HG03039 (cell line): ENCODE measurements around the gene TRIM69.
"Not testable (repeated sequence)": the region's sequence is repeated elsewhere in the genome, so short reads cannot be mapped to it uniquely, and the experiment has no call there.

Experiments used
- ATAC-seq: cut with Tn5 transposase; IDR thresholded peaks from one replicate; pipeline ENCODE4 v1.9.1; 2021; ENCODE audit warnings: mild to moderate bottlenecking, moderate library complexity; ENCODE audit not compliant: unreplicated experiment

Gene TRIM69

DNA sequence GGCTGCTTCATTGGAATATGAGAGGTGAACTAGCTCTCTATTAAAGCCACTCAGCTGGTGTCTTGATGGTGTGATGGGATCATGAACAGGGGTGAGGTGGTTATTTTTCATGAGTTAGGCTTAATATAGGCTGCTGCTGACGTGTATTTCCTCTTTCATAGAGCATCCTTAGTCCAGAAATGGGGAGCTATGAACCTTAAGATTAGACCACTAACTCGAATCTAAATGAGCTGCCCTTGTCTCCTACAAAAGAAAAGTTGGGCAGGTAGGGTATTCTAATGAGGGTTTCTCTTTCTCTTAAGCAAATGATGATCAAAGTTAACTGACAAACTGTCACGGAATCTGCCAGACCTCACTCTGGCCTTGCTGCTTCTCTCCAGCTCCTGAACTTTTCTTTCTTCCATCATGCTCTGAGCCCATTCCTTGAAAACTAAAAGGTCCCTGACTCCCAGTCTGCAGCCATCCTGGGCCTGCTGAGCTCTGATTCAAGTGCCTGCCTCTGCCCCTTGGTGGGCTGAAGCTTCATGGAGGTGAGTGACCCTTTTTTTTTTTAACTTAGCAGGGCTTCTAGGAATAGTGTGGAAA lies at the start of gene TRIM69:
Gene TRIM69 (plus strand): TSS at position 348 of the 585 bp plus-strand sequence. CDS start 177 bp downstream, at position 525.
- ATAC-seq: no peak

GRCh38 chr15:44689318-44689717 lies 47.0 kb upstream of the TRIM69 start:
- not testable (repeated sequence) for ATAC-seq

DNA sequence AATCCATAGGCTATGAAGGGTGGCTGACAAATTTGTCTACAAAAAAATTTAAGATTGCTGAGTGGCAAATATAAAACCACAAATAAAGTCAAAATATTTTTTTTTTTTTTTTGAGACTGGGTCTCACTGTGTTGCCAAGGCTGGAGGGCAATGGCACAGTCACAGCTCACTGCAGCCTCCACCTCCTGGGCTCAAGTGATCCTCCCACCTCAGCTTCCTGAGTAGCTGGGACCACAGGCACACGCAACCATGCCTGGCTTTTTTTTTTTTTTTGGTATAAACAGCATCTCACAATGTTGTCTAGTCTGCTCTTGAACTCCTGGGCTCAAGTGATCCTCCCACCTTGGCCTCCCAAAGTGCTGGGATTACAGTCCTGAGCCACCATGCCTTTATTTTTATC lies 46.1 kb upstream of the TRIM69 start:
- ATAC-seq: not testable (repeated sequence)

- no peak for ATAC-seq
Observed at GRCh38 chr15:44692659-44693058, 43.7 kb upstream of the TRIM69 start.

- no peak for ATAC-seq
Observed at GRCh38 chr15:44694416-44694815, 41.9 kb upstream of the TRIM69 start.

GRCh38 chr15:44695294-44695693 lies 41.0 kb upstream of the TRIM69 start:
- ATAC-seq: no peak

DNA sequence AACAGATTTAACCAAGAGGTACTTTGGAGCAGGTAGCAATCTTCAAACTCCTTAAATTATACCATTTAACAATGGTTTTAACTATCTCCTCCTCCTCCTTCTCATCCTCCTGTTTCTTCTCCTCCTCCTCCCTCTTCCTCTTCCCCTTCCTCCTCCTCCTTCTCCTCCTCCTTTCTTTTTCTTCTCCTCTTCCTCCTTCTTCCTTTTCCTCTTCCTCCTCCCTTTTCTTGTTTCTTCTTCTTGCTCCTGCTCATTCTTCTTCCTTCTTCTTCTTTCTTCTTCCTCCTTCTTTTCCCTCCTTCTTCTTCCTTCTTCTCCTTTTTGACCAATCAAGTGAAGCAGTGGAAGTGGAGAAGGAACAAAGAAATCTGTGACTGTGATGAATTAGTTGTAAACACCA lies 39.3 kb upstream of the TRIM69 start:
- no peak for ATAC-seq

DNA sequence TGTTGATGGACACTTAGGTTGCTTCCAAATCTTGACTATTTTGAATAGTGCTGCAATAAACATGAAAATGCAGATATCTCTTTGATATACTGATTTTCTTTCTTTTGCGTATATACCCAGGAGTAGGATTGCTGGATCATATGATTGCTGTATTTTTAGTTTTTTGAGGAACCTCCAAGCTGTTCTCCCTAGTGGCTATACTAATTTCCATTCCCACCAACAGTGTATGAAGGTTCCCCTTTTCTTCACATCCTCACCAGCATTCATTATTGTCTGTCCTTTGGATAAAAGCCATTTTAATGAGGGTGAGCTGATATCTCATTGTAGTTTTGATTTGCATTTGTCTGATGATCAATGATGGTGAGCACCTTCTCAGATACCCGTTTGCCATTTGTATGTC lies 37.7 kb upstream of the TRIM69 start:
- ATAC-seq: no peak

DNA sequence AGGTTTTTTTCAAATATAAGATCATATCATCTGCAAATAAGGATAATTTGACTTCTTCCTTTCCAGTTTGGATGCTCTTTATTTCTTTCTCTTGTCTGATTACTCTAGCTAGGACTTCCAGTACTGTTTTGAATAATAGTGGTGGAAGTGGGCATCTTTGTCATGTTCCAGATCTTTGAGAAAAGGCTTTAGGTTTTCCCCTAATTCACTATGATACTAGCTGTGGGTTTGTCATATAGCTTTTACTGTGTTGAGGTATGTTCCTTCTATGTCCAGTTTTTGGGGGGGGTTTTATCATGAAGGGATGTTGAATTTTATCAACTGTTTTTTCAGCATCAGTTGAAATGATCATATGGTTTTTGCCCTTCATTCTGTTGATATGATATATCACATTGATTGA lies 35.7 kb upstream of the TRIM69 start:
- ATAC-seq: not testable (repeated sequence)

DNA sequence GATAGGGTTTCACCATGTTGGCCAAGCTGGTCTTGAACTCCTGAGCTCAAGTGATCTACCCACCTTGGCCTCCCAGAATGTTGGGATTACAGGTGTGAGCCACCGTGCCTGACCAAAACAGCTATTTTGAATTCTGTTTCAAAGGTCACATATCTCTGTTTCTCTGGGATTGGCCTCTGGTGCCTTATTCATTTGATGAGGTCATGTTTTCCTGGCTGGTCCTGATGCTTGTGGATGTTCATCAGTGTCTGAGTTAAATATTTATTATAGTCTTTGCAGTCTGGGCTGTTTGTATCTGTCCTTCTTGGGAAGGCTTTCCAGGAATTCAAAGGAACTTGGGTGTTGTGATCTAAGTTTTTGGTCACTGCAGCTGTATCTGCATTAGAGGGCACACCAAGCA lies 30.3 kb upstream of the TRIM69 start:
- no peak for ATAC-seq

GRCh38 chr15:44706401-44706800 lies 29.9 kb upstream of the TRIM69 start:
- no peak for ATAC-seq

GRCh38 chr15:44706946-44707636 lies 29.2 kb upstream of the TRIM69 start:
- no peak for ATAC-seq

DNA sequence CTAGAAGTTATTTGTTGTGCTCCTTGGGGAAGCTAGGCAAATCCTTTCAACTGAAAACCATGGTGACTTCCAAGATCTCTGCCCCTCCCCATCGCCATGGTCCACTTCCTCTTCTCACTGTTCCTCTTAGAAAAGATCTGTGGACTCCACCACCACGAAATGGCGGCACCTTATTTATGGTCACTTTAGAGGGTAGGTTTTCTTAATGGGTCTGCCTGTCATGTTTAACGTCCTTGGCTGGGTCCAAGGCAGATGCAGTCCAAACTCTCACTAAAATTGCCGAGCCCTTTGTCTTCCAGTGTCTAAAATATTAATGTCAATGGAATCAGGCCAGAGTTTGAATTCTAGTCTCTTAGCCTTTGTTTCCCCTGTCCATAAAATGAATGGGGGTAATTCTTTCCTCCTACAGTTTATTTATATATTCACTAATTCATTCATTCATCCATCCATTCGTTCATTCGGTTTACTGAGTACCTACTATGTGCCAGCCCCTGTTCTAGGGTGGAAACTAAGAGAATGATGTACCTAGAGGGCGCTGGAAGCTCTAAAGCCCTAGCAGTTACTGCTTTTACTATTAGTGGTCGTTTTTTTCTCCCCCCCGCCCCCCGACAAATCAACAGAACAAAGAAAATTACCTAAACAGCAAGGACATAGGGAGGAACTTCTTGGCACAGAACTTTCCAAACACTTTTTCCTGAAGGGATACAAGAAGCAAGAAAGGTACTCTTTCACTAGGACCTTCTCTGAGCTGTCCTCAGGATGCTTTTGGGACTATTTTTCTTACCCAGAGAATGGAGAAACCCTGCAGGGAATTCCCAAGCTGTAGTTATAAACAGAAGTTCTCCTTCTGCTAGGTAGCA lies 25.9 kb upstream of the TRIM69 start:
- ATAC-seq: no peak

GRCh38 chr15:44711096-44711742 lies 25.1 kb upstream of the TRIM69 start, which contains the start of the genes B2M and PATL2:
B2M (plus strand) TSS chr15:44711517; CDS start chr15:44711547, 30 bp downstream.
PATL2 (minus strand) TSS chr15:44711323; CDS start chr15:44676490, 34,833 bp downstream.
- ATAC-seq: peak; percentile 79

DNA sequence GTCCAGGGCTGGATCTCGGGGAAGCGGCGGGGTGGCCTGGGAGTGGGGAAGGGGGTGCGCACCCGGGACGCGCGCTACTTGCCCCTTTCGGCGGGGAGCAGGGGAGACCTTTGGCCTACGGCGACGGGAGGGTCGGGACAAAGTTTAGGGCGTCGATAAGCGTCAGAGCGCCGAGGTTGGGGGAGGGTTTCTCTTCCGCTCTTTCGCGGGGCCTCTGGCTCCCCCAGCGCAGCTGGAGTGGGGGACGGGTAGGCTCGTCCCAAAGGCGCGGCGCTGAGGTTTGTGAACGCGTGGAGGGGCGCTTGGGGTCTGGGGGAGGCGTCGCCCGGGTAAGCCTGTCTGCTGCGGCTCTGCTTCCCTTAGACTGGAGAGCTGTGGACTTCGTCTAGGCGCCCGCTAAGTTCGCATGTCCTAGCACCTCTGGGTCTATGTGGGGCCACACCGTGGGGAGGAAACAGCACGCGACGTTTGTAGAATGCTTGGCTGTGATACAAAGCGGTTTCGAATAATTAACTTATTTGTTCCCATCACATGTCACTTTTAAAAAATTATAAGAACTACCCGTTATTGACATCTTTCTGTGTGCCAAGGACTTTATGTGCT lies 24.5 kb upstream of the TRIM69 start:
- peak; percentile 23 for ATAC-seq

- no peak for ATAC-seq
Observed at GRCh38 chr15:44712346-44713005, 23.9 kb upstream of the TRIM69 start.

GRCh38 chr15:44713006-44713966 lies 23.0 kb upstream of the TRIM69 start:
- no peak for ATAC-seq

DNA sequence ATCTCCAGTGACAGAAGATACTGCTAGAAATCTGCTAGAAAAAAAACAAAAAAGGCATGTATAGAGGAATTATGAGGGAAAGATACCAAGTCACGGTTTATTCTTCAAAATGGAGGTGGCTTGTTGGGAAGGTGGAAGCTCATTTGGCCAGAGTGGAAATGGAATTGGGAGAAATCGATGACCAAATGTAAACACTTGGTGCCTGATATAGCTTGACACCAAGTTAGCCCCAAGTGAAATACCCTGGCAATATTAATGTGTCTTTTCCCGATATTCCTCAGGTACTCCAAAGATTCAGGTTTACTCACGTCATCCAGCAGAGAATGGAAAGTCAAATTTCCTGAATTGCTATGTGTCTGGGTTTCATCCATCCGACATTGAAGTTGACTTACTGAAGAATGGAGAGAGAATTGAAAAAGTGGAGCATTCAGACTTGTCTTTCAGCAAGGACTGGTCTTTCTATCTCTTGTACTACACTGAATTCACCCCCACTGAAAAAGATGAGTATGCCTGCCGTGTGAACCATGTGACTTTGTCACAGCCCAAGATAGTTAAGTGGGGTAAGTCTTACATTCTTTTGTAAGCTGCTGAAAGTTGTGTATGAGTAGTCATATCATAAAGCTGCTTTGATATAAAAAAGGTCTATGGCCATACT lies 21.1 kb upstream of the TRIM69 start:
- no peak for ATAC-seq
